Fibroblast of the aortic adventitia (primary cell): ENCODE measurements around the gene SRRT. TPM values are rescaled to one million over a fixed set of nuclear protein-coding genes. Genes with fewer than 3 reads are reported as not detected.
"Not testable (repeated sequence)": the region's sequence is repeated elsewhere in the genome, so short reads cannot be mapped to it uniquely, and the experiment has no call there.

Experiments used
- DNase-seq: peaks from one replicate; pipeline ENCODE4 v3.0.0-alpha.2; 2010; ENCODE audit warnings: low read depth
- H3K4me3 ChIP-seq: 2 replicates; pipeline ENCODE4 v1.5.1; 2011; ENCODE audit warnings: low read depth, mild to moderate bottlenecking, control low read depth, low read length, moderate library complexity
- small RNA-seq: library from RNA; depleted of rRNA; stranded (forward); fragments of <200 nt; gene quantifications from one replicate; pipeline ENCODE3, GENCODE V24; 2012
- total RNA-seq: library from RNA; depleted of rRNA; stranded (reverse); fragments of >200 nt; gene quantifications from 2 replicates; pipeline ENCODE4 v1.2.3, GENCODE V29; 2012; ENCODE audit warnings: low replicate concordance
- TF ChIP-seq, protein P1 (sequence below): IDR thresholded peaks from 2 replicates; pipeline ENCODE4 v1.5.1; 2011; ENCODE audit warnings: mild to moderate bottlenecking, low read length, control low read depth, inconsistent platforms; ENCODE audit not compliant: insufficient read depth

SRRT gene
- total RNA-seq, 1 donor, result 41.2 TPM

DNA sequence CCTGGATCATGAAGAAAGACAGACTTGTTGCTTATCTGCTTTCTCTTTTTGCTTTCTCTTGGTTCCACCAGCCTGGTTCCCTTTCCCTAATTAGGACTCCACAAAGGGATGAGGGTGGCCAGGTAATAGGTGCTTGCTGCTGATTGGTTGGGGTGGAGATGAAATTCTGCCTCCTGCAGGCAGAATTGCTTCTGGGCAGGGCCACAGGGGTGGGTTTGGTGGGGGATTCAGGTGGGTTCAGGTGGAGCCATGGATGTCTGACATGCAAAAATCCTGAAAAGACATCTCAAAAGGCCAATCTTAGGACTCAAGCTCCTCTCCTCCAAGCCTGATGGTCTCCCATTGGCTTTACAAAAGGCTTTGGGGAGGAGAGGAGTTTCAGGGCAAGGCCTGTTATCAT, 46.1 kb downstream of the SRRT start:
- DNase-seq, result no peak
- H3K4me3 ChIP-seq, result no peak overlapping the region
- TF ChIP-seq, protein P1, sequence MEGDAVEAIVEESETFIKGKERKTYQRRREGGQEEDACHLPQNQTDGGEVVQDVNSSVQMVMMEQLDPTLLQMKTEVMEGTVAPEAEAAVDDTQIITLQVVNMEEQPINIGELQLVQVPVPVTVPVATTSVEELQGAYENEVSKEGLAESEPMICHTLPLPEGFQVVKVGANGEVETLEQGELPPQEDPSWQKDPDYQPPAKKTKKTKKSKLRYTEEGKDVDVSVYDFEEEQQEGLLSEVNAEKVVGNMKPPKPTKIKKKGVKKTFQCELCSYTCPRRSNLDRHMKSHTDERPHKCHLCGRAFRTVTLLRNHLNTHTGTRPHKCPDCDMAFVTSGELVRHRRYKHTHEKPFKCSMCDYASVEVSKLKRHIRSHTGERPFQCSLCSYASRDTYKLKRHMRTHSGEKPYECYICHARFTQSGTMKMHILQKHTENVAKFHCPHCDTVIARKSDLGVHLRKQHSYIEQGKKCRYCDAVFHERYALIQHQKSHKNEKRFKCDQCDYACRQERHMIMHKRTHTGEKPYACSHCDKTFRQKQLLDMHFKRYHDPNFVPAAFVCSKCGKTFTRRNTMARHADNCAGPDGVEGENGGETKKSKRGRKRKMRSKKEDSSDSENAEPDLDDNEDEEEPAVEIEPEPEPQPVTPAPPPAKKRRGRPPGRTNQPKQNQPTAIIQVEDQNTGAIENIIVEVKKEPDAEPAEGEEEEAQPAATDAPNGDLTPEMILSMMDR, result no peak

DNA sequence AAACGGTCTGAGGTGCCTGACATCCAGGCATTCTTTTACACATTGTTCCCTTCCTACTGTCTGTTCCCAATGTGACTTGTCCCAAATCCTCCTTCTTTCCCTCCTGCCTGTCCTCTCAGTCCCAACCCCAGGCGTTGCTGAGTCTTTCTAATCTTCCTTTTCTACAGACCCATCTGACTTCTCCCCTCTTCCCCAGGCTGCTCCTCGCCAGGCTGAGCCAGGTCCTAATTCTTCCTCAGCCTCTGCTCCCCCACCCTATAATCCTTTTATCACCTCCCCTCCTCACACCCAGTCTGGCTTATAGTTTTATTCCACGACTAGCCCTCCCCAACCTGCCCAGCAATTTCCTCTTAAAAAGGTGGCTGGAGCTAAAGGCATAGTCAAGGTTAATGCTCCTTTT, 48.7 kb downstream of the SRRT start:
- DNase-seq, H3K4me3 ChIP-seq: not testable (repeated sequence)

DNA sequence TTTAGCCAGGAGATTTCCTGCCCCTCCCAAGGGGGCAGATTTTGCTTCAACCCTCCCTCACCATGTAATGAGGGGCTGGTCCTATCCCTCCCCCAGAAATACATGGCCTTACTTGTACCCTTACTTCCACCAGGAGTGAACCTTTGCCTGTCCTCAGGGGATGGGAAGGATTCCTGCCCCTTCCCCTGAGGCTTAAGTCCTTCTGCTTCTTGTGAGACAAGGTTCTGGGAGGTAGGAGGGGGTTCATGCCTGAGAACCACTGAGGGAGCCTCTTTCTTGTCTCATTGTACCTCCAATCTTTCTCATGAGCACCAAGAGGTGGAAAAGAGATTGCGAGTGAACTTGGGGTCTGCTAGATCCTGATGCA, 54.9 kb downstream of the SRRT start:
- DNase-seq, result no peak
- H3K4me3 ChIP-seq, result no peak overlapping the region
- TF ChIP-seq, protein P1, result no peak

DNA sequence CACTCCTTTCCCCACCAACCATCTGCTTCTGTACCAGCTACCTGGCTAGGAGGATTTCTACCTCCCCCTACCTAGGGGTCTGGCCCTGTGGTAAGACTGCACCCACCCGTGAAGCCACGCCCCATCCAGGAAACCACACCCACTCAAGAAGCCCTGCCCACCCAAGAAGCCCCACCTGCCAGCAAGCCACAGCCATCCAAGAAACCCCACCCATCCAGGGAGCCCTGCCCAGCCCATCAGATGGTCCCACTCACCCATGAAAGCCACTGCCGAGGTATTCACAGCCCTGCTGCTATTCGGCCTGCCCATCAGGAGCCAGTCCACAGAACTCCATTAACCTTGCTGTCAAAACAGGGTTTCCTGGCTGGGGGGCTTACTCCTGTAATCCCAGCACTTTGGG, 58.8 kb downstream of the SRRT start:
- TF ChIP-seq, protein P1, result no peak
- H3K4me3 ChIP-seq, result no peak overlapping the region
- no peak for DNase-seq

DNA sequence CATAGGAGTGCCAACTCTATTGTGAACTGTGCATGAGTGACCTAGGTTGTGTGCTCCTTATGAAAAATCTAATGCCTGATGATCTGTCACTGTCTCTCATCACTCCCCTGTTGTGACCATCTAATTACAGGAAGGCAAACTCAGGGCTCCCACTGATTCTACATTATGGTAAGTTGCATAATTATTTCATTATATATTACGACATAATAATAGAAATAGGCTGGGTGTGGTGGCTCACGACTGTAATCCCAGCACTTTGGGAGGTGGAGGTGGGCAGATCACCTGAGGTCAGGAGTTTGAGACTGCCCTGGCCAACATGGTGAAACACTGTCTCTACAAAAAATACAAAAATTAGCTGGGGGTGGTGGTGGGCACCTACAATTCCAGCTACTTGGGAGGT, 60.5 kb downstream of the SRRT start:
- not testable (repeated sequence) for H3K4me3 ChIP-seq, DNase-seq

DNA sequence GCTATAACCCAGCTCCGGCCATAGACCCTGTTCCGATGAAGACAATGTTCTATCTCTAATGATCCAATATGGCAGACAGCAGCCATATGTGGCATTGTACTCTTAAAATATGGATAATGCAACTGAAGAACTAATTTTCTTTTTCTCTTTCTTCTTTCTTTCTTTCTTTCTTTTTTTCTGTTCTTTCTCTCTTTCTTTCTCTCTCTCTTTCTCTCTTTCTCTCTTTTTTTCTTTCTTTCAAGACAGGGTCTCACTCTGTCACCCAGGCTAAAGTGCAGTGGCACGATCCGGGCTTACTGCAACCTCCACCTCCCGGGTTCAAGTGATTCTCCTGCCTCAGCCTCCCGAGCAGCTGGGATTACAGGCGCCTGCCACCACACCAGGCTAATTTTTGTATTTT, 61.3 kb downstream of the SRRT start:
- H3K4me3 ChIP-seq, DNase-seq: not testable (repeated sequence)

Small RNAs within 50 kb of the gene (small RNA-seq; reads per million reads assigned to genes)
- gene RN7SL549P, result not detected
- gene RPS29P15, result not detected

Other genes starting within 250 kb of the SRRT start
- 0.08 and 1.2 TPM in 2 replicates for gene TFR2, start 233.6 kb upstream of the SRRT start, total RNA-seq
- gene ACTL6B, start 218.7 kb upstream of the SRRT start, total RNA-seq, result not detected in 2 replicates
- 38.5 and 89.1 TPM in 2 replicates for gene GNB2, start 201.4 kb upstream of the SRRT start, total RNA-seq
- 20.7 and 39.1 TPM in 2 replicates for gene GIGYF1, start 180.9 kb upstream of the SRRT start, total RNA-seq
- 17.8 and 32.4 TPM in 2 replicates for gene POP7, start 169.0 kb upstream of the SRRT start, total RNA-seq
- not detected in 2 replicates for gene EPO, start 154.6 kb upstream of the SRRT start, total RNA-seq
- gene ZAN, start 141.5 kb upstream of the SRRT start, total RNA-seq, result not detected in 2 replicates
- 24.9 and 37.9 TPM in 2 replicates for gene EPHB4, start 47.6 kb upstream of the SRRT start, total RNA-seq
- gene SLC12A9, start 22.4 kb upstream of the SRRT start, total RNA-seq, result 13.9 and 14.3 TPM in 2 replicates
- gene TRIP6, start 7.7 kb upstream of the SRRT start, total RNA-seq, result 71.4 and 81.3 TPM in 2 replicates
- gene UFSP1, start 14.6 kb downstream of the SRRT start, total RNA-seq, result 2.2 and 3.3 TPM in 2 replicates
- 0.16 TPM in 1 of 2 replicates, not detected in the other for gene ACHE, start 20.8 kb downstream of the SRRT start, total RNA-seq
- 0.16 TPM in 1 of 2 replicates, not detected in the other for gene MUC3A, start 74.4 kb downstream of the SRRT start, total RNA-seq
- not detected in 2 replicates for gene MUC12, start 94.5 kb downstream of the SRRT start, total RNA-seq
- not detected in 2 replicates for gene MUC17, start 145.0 kb downstream of the SRRT start, total RNA-seq
- gene TRIM56, start 210.4 kb downstream of the SRRT start, total RNA-seq, result 10.0 and 17.2 TPM in 2 replicates